Measurements from ENCODE around the gene SPRY1.
A peak's percentile ranks its signal among the peaks of the same experiment; 100 is the strongest.

SPRY1 gene

DNA sequence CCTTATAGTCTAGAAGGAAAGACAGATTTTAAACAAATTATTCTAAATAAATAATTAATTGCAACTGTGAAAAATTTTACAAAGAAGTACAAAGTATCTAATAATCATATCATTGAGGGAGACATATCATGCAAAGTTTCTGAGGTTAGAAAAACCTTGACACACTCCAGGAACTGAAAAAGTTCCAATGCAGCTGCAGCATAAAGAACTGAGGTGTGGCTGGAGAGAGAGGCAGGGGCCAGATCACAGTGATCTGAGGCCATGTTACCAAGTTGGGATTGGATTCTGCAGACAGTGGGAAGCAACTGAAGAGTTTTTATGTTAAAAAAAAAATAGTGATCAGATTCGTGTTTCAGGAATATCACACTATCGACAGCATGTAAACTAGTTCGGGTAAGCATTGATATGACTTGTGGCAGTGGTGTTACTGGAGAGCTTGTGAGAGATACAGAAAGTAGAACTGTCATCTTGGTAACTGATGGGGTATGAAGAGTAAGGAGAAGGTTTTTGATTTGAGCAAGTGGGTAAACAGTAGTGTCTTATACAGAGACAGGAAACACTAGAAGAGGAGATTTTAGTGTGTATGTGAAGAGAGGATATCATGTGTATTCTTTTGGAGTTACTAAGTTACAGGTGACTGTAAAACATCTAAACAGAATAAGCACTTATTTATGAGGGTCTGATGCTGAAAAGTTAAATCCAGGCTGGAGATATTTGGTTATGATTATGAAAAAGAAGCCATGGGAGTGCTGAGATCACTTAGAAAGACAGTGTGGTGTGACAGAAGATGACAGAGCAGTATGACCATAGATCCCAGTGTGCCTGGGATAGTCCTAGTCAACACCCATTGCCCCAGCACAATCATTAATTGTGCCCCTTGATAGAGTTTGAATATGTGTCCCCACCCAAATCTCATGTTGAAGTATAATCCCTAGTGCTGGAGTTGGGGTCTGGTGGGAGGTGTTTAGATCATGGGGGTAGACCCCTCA, 15.6 kb upstream of the SPRY1 start:
- DNase-seq: no peak

- no peak for DNase-seq
Measured at GRCh38 chr4:123381996-123382395, 14.6 kb upstream of the SPRY1 start.

GRCh38 chr4:123383566-123383965, 13.0 kb upstream of the SPRY1 start:
- no peak for DNase-seq

DNA sequence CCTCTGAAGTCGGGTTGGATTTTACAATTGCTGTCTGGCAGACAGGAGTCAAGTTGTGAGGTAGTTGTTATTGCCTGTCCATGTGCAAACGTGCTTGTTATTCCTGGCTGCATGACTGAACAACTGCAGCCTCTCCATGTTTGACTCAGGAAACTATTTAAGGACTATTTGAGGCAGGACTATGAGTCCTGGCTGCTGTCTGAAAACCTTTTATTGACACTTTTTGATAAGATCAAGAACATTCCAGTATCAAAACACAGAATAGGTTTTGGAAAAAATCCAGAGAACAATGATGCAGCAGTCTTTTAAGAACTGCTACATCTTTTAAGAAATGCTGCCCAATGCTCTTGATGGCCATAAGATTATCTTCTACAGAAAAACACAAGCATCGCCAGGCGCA, 10.0 kb upstream of the SPRY1 start:
- no peak for DNase-seq

GRCh38 chr4:123390846-123391456, 5.6 kb upstream of the SPRY1 start:
- no peak for DNase-seq

GRCh38 chr4:123393721-123394120, 2.9 kb upstream of the SPRY1 start:
- no peak for DNase-seq

GRCh38 chr4:123397144-123398065, 810 bp downstream of the SPRY1 start:
- peak in 2 of 4 experiments; percentile 9 to 13 for DNase-seq

- peak in 3 of 4 experiments; percentile 5 to 53 (median 18) for DNase-seq
Measured at GRCh38 chr4:123398066-123398852, 1.7 kb downstream of the SPRY1 start.

- DNase-seq: peak in 3 of 4 experiments; percentile 5 to 30 (median 9)
Measured at GRCh38 chr4:123398853-123399626, 2.4 kb downstream of the SPRY1 start.

DNA sequence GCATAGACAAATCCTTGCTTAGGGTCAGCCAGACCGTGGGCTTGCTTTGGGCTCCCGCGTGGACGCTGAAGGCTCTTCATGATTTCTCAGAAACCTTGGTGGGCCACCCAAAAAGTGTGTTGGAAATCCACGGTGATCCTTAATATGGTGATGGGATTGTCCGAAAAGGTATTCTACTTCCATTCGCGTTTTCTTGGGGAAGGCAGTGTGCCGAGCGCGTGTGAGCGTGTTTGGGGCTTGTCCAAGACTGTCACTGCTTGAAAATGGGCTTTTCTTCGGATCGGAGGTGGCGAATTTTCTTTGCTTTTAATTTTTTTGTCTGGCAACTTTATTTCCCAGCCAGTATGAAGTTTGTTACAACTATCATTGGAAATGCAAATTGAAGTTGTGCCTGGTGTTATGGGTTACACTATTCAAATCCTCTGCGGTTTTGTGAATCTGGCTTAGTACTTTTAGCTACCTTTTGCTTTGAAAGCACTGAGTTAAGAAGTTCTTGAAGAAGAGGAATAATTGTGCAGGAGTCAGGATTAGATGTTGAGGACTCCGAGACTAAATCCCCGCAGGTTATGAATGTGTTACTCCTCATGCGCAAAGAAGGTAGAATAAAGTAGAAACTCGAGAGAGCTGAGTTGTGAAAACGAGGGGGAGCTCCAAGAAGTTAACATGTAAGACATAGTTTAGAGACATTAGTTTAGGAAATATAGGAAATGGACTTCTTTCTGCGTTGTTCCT, 3.2 kb downstream of the SPRY1 start:
- DNase-seq: no peak

DNA sequence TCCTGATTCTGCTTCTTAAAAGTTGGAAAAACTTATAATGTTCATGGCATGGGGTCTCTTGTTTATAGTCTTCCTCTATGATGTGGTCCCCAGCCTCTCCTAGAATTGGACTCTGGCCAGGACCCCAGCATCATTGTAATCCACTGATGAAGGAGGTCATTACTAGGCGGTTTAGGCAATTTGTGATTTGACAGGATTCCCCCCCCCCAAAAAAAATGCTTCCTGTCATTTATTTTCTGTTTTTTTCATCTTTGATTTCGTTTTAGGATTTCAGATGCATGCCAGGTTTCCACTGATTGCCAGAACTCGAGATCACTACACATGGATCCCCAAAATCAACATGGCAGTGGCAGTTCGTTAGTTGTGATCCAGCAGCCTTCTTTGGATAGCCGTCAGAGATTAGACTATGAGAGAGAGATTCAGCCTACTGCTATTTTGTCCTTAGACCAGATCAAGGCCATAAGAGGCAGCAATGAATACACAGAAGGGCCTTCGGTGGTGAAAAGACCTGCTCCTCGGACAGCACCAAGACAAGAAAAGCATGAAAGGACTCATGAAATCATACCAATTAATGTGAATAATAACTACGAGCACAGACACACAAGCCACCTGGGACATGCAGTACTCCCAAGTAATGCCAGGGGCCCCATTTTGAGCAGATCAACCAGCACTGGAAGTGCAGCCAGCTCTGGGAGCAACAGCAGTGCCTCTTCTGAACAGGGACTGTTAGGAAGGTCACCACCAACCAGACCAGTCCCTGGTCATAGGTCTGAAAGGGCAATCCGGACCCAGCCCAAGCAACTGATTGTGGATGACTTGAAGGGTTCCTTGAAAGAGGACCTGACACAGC, 4.9 kb downstream of the SPRY1 start:
- DNase-seq: no peak

DNA sequence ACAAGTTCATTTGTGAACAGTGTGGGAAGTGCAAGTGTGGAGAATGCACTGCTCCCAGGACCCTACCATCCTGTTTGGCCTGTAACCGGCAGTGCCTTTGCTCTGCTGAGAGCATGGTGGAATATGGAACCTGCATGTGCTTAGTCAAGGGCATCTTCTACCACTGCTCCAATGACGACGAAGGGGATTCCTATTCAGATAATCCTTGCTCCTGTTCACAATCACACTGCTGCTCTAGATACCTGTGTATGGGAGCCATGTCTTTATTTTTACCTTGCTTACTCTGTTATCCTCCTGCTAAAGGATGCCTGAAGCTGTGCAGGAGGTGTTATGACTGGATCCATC, 5.5 kb downstream of the SPRY1 start:
- no peak for DNase-seq

- no peak for DNase-seq
Measured at GRCh38 chr4:123403080-123403604, 6.5 kb downstream of the SPRY1 start.

GRCh38 chr4:123404533-123404932, 7.9 kb downstream of the SPRY1 start:
- no peak for DNase-seq

- no peak for DNase-seq
Measured at GRCh38 chr4:123405267-123405865, 8.8 kb downstream of the SPRY1 start.

GRCh38 chr4:123406872-123407271, 10.3 kb downstream of the SPRY1 start:
- no peak for DNase-seq

DNA sequence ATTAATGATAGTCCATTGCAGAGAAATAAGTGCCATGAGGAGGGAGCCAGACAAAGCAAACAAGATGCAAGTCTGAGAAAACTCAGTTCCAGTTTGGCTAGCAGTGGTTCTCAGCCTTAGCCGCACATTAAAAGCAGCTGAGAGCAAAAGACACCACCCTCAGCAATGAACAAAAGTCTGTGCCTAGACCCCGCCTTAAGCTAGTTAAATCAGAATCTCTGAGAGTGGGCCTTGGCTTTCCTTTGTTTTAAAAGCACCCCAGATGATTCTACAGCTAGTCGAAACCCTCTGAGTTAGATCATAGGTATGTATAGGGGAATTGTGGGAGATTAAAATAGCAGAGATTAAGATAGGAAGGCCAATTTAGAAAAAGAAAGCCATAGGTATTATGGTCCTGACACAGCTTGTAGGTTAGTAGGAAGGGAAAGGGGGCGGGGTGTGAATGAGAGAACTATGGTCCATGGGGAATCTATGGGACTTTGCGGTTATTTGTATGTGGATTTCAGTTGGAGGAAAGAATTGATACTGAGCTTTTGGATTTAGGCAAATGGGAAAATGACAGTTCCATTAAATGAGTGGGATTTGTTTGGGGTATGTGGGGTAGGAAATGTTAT, 12.0 kb downstream of the SPRY1 start:
- no peak for DNase-seq

DNA sequence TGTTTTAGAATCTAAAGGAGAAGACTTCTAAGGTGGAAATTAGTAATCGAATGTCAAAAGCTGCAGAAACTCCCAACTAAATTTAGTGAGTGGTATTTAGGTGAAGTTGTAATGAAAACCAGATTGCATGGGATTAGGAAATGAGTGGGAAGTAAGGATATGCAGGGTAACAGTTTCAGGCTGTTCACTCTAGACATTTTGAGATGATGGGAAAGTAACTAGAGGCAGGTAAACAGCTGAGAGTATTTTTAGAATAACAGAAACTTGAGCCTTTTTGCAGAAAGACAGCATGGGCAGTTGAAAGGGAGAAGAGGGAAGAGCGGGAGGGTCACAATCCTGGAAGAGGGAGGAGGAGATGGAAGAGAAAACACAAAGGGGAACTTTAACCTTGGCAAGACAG, 12.7 kb downstream of the SPRY1 start:
- DNase-seq: no peak

- no peak for DNase-seq
Measured at GRCh38 chr4:123411514-123411913, 14.9 kb downstream of the SPRY1 start.

Data from activated naive CD4-positive, alpha-beta T cell (primary cell).